Anterior cingulate cortex (tissue), 58 donors: Measurements from ENCODE around the gene HOXD3.

ENCODE experiments used
- DNase-seq, 58 donors: peaks; one replicate each; lab custom pipeline; 2025; lab: John Stamatoyannopoulos, UW

Gene HOXD3

GRCh38 chr2:176132205-176133171 lies 24.6 kb upstream of the HOXD3 start:
- no peak for DNase-seq

DNA sequence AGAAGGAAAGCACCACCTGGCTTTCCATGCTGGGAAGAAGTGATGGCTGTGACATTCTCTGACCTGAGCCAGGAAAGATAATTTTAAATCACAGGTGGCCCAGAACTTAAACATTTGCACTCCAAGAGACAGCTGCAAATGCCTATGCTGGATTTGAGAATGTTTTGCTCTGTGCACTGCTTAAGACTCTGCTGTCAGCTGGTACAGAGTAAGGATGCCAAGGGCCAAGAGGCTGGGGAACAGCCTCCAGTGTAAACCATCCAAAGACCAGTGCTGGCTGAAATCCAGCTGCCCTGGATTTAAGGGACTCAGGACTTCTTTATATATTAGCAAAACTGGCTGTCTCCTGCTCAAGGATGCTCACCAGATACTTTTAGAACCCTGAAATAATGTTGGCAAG lies 23.7 kb upstream of the HOXD3 start:
- no peak for DNase-seq

- no peak for DNase-seq
These were observed 23.1 kb upstream of the HOXD3 start for GRCh38 chr2:176134035-176134434.

DNA sequence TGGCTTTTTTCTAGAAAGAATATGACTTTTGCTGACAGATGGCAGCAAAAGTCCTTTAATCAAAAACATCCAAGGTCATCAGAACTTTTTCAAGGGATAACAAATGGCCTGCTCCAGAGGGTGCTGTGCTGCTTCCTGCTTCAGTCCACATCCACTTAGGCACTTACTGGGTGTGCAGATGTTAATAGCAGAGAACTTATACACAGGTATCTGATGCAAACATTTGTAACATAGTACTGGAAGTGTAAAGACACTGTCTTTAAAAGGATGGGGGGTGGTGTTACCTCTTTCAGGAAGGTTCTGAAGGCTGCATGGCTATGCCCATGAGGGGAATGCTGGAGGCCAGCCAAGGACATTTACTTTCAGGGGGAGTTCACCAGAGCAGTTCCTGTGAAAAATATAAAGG lies 22.1 kb upstream of the HOXD3 start:
- no peak for DNase-seq

DNA sequence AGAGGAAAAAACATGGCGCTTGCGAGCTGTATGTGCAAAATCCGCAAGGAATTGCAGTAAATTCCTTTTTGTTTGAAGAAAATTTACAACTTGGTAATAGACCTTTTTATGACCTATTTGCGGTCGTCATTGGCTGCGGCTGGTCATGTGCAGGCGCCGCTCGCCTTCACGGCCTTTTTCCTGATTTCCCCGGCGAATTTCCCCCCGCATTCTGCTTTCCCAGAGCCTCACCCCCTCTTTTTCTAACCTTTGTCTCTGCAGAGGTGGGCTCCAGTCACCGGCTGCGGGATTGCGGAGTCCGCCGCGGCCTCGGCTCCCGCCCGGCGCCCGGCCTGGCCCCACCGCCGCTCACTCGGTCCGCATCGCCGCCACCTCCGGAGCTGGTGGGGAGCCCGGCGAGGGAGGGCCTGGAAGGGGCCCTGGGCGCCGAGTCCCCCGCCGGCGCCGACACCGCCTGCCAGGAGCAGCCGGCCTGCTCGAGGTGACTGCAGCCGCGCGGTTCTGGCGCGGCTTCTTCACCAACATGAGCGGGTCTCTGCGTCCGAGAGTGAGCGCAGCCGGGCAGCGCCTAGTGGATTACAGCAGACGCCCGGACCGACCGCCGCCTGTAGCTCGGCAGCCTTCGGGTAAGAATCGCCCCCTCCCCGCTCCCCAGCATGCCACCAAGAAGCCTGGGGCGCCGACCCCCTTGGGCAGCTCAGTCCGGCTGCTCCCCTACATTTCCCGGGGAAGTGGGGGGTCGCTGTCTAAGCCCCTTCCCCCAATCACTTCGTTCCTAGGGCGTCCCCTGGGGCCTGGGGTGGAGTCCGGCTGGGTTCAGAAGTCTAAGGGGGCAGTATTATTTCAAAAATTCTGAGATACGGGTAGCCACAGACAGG lies 20.5 kb upstream of the HOXD3 start:
- DNase-seq, result no peak

DNA sequence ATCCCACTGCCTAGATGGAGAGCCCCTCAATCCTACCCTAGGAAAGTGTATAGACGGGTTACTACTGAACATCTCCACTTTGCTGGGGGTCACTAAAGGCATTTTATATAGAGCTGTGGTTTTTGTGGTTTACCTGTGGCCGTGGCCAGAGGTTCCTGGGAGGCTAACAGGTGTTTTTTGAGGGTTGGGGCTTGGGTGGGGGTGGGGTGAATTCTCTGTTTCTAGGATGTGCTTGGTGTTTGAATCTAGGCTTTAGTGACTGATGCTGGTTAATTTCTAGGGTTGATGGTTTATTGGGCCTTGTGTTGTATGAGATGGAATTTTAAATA lies 19.9 kb upstream of the HOXD3 start:
- no peak for DNase-seq

- DNase-seq, result no peak
These were observed 19.2 kb upstream of the HOXD3 start for GRCh38 chr2:176137906-176138305.

DNA sequence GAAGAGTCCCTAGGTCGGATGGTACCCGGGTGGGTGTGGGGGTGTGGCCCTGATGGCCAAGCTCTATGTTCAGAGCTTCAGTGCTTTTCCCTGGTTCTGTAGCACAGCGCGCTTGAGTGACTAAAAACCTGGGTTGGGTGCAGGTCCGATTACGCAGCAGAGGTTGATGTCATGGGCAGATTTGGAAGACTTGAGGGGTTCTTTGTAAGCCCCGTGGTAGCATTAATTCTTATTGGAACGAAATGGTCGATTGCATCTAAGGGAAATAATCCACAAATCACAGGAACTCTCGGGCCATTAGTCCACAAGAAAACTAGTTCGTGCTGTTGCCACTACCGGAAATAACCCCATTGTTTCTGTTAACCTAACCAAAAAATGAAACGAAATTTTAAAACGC lies 18.6 kb upstream of the HOXD3 start:
- DNase-seq, result no peak

DNA sequence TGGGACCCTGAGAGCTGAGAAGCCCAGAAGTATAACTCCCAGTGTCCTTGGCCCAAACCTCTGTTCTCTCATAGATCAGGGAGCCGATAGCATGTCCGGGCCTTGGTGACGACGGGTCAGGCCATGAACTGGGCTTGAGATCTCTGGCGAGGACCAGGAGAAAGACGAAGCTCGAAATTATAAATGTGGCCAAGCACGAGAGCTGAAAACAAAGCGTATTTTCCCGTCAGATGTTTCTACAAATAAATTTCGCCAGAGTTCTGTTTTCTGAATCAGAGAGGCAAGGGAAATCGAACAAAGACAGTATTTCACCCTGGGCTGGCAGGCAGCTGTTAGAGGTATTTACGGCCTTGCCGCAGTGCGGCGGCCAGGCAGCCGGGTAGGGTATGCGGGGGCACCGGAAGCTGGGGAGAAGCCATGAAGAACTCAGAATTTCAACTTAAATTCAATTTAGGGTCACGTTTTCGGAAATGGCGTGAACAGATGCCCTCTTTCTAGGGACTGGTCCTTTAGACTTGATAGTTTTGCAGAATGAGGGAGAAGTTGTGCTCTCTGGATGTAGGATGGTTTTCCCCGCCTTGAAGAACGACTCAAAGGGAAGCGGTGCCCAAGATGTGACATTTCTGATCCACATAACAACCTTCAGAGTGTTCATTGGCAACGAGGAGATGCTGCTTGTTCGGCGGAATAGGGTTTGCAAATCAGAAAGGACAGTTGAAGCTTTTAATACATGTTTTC lies 18.0 kb upstream of the HOXD3 start:
- no peak for DNase-seq

DNA sequence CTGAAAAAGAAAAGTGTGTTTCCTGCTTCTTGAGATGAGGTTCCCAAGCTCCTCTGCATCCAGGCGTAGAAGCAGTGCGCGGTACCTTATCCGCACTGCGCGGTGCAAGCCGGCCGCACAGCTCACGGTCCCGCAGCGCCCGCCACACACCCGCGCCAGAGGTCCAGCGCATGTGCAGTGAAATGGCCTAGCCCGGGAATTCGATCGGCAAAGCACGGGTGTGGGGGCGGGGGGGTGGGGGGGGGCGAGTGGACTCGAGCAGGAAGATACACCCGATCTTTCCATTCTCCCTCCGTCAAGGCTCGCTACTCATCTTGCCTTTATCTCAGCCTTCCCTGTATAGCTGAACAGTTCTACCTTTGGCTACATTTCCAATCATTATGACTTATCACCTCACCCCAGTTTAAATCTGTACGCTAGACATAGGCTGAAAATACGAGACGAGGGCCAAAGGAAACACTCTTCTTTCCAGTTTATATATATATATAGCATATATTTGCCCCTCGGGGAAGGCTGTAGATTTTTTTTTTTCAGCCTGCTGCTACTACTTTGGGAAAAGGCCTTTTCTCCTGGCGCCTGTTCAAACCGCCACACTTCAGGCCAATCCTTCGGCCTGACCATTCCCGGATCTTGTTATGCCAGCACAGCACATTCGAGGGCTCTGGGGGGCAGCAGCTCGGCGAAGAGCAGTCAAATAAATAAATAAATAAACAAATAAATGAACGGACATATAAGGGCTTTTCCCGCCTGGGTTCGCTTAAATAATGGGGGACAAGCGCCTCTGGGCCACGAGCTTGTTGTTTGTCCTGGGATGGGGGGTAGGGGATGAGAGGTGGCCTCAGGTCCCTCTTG lies 17.2 kb upstream of the HOXD3 start:
- no peak for DNase-seq

DNA sequence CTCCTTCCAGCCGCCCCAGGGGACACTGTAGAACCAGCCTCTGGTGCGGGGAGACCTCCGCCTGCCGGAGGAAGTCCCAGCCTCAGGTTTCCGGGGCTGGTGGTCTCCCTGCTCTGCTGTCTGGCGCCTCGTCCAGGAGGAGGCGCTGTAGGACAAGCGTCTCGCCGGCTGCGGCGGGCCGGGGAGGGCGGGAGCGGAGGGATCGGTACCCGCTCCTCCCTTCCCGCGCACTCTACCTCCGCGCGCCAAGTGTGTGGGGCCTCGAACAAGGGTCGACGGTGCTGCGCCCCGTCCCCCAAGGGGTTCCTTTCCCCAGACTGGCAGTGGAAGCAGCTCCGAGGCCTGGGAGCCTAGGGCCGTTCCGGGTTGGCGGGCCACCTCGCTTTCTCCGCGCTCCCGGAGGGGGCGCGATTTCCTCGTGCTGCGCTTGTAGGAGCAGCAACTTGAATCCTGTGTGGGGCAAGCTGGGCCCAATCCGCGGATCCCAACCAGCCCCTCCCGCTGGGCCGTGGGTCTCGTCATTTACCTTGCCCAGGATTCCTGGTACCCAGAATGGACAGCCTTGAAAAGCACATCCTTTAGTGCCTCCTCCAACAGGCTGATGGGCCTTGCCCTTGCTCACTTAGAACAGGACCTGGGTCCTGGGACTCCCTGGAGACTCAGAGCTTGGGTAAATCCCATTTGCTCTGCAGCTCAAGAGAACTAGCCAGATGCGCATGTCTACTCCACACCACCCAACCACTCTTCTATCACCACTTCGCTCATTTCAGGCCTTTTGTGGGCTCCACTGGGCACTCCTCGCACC lies 16.4 kb upstream of the HOXD3 start:
- peak in 55 of 58 donors; percentile 6 to 81 (median 53) for DNase-seq

GRCh38 chr2:176142281-176142680 lies 14.8 kb upstream of the HOXD3 start:
- no peak for DNase-seq

DNA sequence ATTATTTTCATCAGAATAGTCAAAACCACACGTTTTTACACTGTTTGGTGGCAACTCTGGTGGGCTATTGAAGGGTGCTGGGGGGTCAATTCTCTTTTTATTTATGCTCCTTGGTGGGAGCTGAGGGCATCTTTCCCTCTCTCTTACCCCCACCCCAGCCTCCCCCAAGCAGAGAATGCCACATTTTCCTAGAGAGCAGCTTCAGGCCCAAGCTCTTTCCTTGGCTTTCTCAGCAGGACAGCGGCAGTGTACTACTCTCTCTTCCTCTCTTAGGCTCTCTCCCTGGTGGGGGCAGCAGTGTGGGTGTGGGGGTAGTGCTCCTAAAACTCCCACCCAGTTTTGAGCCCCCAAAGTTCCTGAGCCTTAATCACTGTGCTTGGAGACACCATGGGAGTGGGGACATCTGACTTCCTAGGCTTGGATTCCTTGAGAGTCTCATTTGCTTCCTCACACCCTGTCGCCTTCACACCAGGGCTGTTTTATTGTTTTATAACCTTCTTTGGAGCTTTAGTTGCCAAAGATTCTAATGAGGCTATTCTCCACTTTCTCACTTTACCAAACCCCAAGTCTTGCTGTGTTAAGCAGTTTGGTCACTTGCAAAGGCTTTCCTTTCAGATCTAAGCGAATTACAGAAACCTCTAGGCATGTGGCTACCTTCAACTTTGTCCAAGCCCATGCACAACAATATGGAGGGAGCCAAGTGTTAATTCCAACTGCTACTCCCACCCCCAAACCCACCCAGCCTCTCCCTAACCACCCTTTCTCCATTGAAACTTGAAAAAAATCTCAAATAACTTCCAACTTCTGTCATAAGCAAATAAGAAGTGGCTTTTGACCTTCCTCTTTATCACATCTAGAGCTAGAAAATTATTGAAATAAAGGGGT lies 11.8 kb upstream of the HOXD3 start:
- no peak for DNase-seq

- no peak for DNase-seq
These were observed 11.0 kb upstream of the HOXD3 start for GRCh38 chr2:176146101-176146500.

- DNase-seq, result no peak
These were observed 10.5 kb upstream of the HOXD3 start for GRCh38 chr2:176146645-176147044.

GRCh38 chr2:176147210-176147799 lies 9.8 kb upstream of the HOXD3 start:
- DNase-seq, result no peak

- no peak for DNase-seq
These were observed 9.2 kb upstream of the HOXD3 start for GRCh38 chr2:176147800-176148496.
